DMS79 (cell line): ENCODE results near the gene APRT.

ENCODE experiments used
- DNase-seq: peaks from one replicate; lab custom pipeline; 2025; lab: John Stamatoyannopoulos, UW

APRT gene

DNA sequence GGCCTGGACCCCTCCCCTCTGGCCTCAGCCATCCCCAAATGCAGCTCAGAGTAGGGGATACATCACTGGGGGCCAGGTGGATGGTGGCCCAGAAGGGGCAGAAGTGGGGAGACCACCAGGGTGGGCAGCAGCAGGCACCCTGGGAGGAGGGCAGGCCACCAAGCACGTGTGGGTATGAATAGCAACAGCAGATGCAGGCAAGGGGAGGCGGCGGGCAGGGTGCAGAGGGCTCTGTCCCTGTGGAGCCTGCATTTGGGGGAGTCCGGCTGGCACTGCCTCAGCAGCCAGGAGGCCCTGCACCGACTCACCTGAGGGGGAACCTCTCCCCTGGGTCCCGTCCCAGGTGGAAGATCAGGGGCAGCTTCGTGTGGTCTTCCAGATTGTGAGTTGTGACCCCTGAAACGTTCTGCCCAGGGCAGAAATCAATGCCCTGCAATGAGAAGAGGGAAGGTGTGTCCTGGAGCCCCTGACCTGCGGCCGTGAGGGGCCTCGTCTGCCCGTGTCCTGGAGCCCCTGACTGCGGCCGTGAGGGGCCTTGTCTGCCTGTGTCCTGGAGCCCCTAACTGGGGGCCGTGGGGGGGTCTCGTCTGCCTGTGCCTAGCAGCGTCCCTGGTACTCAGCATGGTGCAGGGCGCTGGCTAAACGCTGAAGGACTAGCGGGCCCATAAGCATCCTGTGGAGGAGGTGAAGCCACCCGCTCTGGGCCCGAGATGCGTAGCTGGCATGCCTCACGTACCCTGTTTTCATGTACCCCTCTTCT is 10.7 kb upstream of the APRT start:
- DNase-seq = no peak

DNA sequence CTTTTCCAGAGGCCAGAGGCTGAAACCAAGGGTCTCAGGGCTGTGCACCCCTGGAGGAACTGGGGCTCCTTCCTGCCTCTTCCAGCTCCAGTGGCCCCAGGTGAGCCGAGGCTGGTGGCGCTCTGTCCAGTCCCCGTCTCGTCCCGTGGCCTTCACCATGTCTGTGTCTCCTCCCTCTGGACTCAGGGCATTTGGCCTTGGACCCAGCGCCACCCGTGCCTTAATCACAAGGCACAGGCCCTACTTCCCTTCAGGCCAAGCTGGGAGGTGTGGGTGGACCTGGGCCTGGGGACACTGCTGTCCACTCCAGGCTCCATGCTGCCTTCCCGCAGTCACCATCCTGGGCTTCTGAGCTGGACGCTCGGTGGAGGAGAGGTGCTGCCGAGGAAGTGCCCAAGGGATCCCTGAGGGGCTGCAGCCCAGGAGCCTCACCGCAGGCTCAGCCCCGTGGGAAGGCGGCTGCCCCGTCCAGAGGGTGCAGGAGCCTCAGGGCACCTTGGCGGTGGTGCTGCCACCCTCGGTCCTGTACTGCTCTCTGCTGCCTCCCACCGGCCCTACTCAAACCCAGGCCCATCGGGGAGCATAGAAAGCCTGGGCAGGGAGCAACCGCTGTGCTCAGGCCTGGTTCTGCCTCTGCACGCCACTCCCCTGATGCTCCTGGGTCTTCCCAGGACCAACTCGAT is 9.6 kb upstream of the APRT start:
- DNase-seq = no peak

DNA sequence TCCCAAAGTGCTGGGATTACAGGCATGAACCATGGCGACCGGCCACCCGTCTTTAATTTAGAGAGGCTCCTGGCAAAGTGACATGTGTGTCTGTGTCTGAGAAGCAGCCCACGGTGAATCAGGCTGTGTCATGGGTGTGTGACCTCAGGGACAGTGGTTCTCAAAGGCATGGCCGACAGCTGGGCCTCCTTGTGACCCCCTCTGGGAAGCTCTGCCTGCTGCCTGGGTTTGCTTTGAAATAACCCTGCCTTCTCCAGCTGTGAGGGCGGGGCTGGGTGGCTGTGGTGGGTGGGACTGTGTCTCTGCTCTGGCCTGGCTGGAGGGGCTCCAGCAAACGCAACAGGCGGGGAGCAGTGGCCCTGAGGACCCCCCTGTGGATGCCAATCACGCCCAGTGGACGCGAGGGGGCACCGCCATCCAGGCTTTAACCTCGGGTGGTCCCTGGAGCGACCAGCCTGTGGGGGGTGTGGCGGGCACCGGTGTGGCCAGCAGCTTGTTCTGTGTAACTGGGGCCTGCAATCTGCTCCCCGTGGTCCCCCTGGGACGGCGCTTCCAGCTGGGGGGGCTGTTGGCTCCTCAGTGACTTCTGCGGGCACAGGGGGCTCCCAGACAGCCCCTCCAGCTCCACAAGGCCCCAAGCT is 8.8 kb upstream of the APRT start:
- no peak for DNase-seq

DNA sequence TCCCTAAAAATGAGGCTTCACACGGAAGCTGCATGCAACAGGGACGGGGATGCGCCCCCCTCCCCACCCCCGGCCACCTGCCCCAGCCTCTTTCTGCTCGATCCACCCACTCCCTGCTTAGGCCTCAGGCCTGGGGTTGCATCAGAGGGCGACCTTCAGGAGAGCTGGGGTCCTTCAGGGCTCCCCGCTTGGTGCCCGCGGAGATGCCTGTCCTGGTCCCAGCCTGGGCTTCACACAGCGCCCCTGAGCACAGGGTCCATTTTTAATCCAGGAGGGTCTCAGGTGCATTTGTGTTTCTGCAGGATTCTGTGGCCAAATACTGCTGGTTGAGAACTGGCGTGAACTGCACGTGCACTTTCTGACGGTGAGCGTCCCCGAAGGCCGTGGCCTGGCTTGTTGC is 7.4 kb upstream of the APRT start:
- DNase-seq = no peak

DNA sequence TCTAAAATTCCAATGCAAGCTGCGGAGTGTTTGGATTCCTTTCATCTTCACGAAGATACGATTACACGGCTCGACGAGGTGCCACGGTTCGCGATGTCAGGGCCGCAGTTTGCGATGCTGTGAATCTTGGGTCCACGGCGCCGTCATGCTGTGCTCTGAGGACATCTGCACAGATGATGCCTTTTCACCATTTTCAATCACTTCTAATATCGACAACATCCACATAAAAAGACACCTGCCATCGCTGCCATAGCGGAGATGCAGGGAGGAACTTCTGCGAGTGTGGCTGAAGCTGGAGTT is 6.8 kb upstream of the APRT start:
- no peak for DNase-seq

DNA sequence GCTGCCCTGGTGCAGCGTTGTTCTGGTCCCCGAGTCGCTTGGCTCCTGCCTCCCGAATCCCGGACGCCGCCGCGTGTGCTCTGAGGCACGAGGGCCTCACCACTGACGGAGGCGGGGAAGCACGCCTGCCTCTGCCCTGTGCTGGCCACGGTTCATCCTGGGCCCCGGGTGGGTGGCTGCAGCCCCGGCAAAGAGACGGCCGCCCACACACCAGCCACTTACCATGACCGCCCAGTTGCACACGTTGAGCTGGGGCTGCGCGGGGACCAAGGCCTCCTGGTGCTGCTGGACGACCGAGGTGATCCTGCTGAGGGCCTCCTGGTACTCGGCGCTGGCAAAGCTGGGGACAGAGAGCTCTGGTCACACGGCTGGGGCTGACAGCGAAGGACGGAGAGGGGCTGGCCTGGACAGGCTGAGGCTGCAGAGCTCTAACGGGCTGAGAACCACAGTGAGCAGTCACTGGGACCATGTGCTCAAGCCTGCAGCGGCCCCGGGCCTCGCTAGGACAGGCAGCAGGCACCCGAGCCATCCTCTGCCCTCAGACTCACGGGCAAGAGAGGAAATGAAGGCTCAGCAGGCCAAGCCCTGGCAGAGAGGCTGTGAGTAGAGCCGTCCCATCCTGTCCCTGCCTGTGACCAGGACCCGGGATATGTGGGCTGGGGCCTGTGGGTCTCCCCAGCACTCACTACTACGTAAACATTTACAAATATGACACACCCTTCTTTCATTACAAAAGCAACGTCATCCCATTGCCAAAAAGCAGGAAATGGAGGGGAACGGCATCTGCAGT is 6.3 kb upstream of the APRT start:
- no peak for DNase-seq

DNA sequence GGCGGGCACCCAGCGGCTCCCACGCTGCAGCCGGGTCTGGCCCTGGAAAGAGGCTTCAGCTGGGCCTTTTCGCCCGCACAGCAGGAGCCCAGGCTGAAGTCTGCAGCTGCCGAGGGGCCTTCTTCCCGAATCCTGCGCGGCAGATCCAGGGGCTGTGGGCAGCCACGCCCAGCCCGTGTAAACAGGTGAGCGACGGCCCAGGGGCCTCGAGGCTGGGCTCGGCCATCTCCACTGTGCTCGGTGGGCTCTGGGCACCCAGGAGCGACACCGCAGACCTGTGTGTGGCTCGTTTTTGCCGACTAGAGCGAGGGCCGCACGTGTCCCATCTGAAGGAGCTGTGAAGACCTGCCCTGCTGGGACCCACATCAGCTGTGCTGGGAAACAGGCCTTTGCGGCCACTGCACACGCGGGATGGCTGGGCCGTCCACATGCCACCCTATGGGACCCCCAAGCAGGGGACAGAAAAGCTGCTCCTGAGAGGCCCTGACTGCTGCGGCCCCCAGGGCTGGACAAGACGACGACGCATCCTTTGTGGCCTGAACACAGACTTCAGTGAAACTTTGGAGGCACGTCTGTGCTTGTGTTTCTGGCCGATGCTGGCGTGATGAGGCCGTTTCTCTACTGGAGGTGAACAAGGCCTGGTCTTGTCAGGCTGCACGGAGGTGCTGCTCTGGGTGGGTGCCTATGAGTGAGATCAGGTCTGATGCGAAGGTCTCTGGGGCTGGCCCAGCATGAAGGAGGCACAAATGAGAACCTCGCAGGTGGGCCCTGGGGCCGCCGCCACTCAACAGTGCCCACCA is 5.2 kb upstream of the APRT start:
- no peak for DNase-seq

DNA sequence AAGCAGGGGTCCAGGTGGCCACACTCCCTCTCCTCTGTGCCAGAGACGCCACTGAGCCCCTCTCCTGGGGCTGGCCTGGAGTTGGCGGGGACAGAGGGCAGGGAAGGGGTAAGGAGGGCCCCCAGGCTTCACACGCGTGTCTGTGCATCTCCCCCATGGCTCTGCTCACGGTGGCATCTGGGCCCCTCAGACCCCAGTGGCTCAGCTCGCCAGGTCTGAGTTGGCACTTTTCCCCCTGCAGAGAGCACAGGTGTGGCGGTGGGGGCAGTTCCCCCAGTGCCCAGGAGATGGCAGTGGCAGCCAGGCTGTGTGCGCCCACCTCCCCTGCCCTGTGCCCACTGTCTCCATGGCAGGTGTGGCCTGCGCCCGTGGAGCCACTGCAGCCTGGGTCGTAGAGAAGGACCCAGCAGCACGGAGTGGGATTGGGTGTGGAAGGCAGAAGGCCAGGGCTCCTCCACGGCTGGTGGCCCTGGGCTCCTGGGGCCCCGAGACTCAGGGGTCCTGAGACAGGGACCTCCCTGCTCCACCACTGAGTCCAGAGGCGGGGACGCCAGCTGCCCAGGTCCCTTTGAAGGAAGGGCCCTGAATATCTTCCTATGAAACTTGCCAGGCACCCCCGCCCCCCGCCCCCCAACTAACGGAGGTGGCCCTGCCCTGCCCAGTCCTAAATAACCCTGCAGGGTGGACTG is 4.3 kb upstream of the APRT start:
- no peak for DNase-seq

DNA sequence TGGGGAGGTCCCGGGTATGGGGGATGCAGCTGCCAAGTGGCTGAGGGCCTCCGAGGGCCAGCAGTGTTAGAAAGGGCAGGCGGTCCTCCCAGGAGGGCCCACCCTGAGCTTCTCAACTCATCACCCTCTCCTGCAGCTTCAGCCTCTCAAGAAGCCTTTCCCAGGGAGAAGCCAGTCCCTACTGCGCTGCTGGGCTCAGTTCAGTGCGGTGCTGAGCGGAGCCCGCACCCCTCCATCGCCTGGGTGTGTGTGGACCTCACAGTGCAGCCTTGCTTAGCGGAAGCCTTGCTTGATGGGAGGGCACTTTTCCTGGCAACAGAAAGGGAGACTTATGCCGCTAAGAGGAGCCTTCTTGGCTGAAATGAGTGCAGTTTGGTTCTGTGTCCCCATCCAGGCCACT is 3.5 kb upstream of the APRT start:
- DNase-seq = no peak

DNA sequence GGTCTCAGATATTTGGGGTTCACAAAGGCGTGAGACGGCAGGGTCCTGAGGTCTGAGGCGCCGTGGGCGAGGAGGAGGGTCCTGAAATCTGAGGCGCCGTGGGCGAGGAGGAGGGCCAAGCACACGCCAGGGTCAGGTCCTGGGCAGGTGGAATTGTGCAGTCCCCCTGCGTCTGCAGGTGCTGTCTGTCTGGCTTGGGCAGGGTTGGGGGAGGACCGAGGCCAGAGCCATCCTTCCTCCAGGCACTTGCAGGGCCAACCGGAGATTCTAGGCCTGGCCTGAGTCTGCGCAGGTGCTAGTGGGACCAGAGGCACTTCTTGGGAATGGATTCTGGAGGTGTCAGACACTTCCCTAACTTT is 2.4 kb upstream of the APRT start:
- no peak for DNase-seq

DNA sequence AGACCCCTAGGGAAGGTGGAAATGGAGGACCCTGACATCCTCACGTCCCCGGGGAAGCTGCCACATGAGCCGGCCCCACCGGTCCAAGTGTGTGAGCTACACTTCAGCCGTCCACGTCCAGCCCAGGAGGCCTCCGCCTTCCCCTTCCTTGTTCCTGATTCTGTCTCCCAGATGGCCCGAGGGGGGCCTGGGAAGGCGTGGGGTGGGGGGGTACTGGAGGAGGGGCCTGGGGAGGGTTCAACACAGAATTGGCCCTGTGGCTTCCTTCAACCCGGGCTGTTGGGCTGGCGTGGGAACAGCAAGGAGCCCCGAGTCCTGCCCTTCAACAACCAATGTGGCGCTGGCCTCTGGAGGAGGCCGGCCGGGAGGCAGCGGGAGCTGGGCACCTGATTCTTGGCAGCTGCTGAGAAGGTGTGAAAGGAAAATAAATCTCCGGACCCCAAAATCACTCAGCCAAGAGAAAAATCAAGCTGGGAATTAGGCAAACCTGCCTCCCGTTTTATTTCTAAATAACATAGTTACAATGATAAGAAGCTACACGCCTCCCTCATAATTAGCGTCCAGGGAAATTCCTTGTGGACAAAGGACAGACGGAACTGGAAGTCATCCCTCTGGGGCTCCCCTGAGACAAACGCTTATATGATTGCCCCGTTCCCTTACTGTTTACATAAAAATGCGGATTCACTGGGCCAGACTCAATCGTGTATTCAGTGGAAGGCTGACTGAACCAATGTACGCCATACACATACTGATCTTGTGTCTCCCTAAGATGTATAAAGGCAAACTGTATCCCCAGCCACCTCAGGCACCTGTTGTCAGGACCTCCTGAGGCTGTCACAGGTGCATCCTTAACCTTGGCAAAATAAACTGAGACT is 1.8 kb upstream of the APRT start:
- DNase-seq = no peak

DNA sequence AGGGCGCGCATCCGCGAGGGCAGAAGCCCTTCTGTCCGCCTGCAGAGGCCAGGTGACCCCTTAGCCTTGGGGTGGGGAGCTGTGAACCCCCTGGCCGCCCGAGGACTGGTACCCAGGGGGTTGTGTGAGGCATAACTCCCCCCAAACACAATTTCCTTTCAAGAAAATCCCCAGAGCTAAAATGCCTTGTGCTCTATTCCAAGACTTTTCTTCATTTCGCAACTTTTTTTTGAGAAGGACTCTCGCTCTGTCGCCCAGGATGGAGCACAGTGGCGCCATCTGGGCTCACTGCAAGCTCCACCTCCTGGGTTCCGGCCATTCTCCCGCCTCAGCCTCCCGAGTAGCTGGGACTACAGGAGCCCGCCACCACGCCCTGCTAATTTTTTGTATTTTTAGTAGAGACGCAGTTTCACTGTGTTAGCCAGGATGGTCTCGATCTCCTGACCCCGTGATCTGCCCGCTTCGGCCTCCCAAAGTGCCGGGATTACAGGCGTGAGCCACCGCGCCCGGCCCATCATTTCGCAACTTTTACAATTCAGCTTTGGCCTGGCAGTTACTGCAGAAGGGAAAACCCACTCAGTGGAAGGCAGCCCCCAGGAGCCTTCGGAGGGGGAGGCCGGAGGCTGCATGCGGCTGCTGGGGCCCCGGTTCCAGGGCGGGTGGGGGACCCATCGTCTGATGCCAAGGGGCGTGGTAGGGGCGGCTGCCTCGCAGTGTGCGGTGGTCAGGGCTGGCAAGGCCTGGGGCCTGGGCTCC is 963 bp upstream of the APRT start:
- no peak for DNase-seq

DNA sequence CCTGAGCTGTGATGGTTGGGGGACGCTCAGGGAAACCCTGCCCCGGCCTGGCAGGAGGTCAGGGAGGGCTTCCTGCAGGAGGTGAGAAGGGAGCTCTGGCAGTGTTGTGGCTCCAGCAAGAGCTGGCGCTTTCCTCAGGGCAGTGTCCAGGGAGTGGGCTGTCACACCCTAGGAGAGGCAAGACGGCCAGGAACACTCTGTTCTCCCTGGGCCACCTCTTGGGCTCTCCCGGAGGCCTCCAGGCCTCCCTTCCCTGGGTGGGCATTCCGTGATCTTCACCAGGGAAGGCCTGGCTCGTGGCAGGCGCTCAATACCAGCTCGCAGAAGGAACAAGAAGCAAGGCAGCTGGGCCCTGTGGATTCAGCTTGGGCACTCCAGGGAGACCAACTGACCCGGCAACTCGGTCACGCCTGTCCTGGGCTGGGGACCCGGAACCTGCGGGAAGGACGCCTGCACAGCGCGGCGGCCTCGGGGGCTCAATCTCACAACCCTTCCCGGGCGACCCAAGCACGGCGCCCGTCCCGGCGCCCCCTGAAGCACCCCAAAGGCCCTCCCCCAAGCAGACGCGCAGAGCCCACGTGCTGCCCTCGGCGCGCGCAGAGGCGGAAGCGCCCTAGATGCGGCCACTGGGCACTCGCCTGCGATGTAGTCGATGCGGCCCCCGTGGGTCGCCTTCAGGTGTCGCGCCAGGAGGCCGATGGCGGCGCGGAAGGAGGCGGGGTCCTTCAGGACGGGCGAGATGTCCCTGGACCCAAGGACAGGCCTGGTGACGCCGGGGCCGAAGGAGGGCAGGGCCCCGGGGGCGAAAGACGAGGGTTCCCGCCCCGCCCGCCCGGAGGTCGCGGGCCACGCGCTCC is 588 bp downstream of the APRT start:
- peak; percentile 33 for DNase-seq

DNA sequence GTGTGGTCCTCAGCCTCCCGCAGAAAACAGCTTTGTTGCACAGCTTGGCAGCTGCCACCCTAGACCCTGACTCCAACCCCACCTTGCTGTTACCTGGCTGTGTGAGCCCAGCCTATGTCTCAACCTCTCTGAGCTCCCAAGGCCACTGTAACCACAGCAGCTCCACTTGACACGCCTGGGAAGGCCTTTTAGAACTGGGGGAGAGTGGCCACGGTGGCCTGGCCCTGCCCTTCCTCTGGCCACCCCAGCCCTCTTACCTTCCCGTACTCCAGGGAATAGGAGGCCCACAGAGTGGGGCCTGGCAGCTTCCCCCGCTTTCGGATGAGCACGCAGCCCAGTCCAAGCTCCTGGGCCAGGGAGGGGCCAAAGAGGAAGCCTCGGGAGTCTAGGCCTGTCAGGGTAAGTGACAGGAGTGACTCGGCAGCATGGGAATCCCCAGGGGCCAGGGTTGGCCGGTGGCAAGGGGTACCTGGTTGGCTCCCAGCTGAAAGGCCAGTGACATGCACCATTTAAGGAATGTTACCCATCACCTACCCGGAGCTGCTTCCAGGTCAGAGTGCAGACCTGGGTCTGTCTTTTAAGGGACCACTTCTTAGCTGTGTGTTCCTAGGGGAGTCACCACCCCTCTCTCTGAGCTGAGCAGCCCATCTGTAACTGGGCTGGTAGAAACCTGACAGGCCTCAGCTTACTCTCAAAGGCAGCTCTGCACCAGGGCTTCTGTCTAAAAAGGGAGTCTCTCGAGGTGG is 1.4 kb downstream of the APRT start:
- DNase-seq = no peak

DNA sequence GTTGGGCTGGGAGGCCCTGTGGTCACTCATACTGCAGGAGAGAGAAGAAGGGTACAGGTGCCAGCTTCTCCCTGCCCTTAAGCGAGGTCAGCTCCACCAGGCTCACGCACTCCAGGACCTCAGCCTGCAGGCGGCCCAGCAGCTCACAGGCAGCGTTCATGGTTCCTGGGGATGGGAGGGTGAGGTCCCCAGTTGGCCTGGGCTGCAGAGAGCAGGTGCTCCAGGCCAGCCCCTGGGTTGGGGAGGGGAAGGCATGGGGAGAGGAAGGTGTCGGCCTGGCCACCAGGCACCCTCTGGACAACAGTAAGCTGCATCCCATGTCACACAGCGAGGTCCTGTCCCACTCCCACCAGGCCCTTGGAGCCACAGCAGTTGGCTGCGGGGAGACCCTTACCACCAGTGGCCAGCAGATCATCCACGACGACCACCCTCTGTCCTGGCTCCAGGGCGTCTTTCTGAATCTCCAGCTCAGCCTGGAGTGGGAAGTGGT is 2.0 kb downstream of the APRT start:
- no peak for DNase-seq

DNA sequence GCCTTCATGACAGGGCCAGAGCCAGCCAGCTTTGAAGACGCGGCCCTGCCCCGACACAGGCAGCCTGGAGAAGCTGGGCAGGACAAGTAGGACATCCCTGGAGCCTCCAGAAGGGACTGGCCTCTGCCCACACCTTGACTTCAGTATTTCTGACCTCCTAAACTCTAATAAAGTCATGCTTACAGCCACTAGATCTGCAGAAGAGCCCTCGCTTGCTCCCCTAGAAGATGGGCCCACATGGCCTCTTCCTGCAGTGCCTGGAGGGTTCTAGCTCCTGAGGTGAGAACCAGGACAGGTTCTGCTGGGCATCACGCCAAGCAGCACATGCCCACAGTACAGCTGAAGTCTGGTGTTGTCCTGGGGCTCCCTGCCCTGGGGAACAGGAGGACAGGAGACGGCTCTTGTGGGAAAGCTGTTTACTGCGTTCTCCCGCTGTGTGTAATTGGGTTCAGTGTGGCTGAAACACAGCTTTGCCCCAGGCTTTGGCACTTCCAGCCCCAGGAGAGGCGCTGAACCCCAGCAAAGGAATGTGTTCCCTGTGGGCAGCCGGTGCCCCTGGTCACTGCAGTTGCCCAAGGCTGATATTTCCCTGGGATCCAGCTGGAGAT is 2.6 kb downstream of the APRT start:
- DNase-seq = no peak
